PC-3 (cell line): Measurements from ENCODE around the gene DUS1L. TPM values are rescaled to one million over a fixed set of nuclear protein-coding genes. Genes with fewer than 3 reads are reported as not detected.

Experiments used
- ATAC-seq: fragments of 200-7000 bp; cut with Tn5 transposase; 2 replicates; pipeline ENCODE4 v1.9.1; 2020; ENCODE audit warnings: mild to moderate bottlenecking, moderate library complexity
- BruUV-seq: library from RNA; stranded (reverse); fragments of 400-500 nt; replicated peaks from 2 replicates; lab custom pipeline; 2021; lab: Mats Ljungman, UMichigan
- CTCF ChIA-PET: fragments of 300-600 bp; sonication (Branson Sonifier 250); formaldehyde crosslinking; loops from one replicate; lab custom pipeline; 2022; ENCODE audit warnings: antibody characterized with exemption; lab: Charles Lee
- POLR2A ChIA-PET: fragments of 300-600 bp; sonication (Branson Sonifier 250); formaldehyde crosslinking; loops from one replicate; lab custom pipeline; 2022; ENCODE audit warnings: antibody characterized with exemption; ENCODE audit not compliant: unreplicated experiment; lab: Charles Lee
- DNase-seq: peaks from one replicate; pipeline ENCODE4 v3.0.0-alpha.2; 2015
- H2AFZ ChIP-seq: fragments of 300-600 bp; sonication (generic); 2 replicates; pipeline ENCODE4 v1.6.0; 2016; ENCODE audit warnings: antibody characterized with exemption, low read length
- H3F3A ChIP-seq: fragments of 300-600 bp; sonication (generic); one replicate; pipeline ENCODE4 v1.6.0; 2017; ENCODE audit warnings: antibody characterized with exemption, low read length, control low read depth, mild to moderate bottlenecking; ENCODE audit not compliant: unreplicated experiment
- H3K27ac ChIP-seq: fragments of 300-600 bp; sonication (generic); 2 replicates; pipeline ENCODE4 v1.5.1; 2016; ENCODE audit warnings: mild to moderate bottlenecking, low read length
- H3K27me3 ChIP-seq: fragments of 300-600 bp; sonication (generic); 2 replicates; pipeline ENCODE4 v1.6.1; 2016; ENCODE audit warnings: low read length, mixed read lengths
- H3K36me3 ChIP-seq: fragments of 300-600 bp; sonication (generic); 2 replicates; pipeline ENCODE4 v1.6.1; 2016; ENCODE audit warnings: low read depth, mixed run types, low read length, mixed read lengths
- H3K4me1 ChIP-seq: fragments of 300-600 bp; sonication (generic); 2 replicates; pipeline ENCODE4 v1.5.1; 2016; ENCODE audit warnings: low read length; ENCODE audit not compliant: insufficient read depth
- H3K4me2 ChIP-seq: fragments of 300-600 bp; sonication (generic); 2 replicates; pipeline ENCODE4 v1.6.0; 2016; ENCODE audit warnings: low read length
- H3K4me3 ChIP-seq: fragments of 300-600 bp; sonication (generic); 2 replicates; pipeline ENCODE4 v1.5.1; 2016; ENCODE audit warnings: mild to moderate bottlenecking, low read length, mixed read lengths
- H3K79me2 ChIP-seq: fragments of 300-600 bp; sonication (generic); 2 replicates; pipeline ENCODE4 v1.6.1; 2017; ENCODE audit warnings: low read length, mixed read lengths
- H3K9ac ChIP-seq: fragments of 300-600 bp; sonication (generic); 2 replicates; pipeline ENCODE4 v1.6.0; 2016; ENCODE audit warnings: mild to moderate bottlenecking, low read length
- H3K9me2 ChIP-seq: fragments of 300-600 bp; sonication (generic); replicated peaks from 2 replicates; pipeline ENCODE4 v1.6.1; 2016; ENCODE audit warnings: mixed run types, low read length, mixed read lengths
- H3K9me3 ChIP-seq: fragments of 300-600 bp; sonication (generic); 2 replicates; pipeline ENCODE4 v1.6.1; 2016; ENCODE audit warnings: low read length, mixed read lengths
- H4K20me1 ChIP-seq: fragments of 300-600 bp; sonication (generic); 2 replicates; pipeline ENCODE4 v1.6.1; 2016; ENCODE audit warnings: low read length, mixed read lengths
- CTCF ChIP-seq: fragments of 300-600 bp; sonication (generic); conservative IDR thresholded peaks from 2 replicates; pipeline ENCODE4 v1.5.1; 2017; ENCODE audit warnings: antibody characterized with exemption, low read depth, mild to moderate bottlenecking, low read length
- EZH2 ChIP-seq: fragments of 300-600 bp; sonication (generic); IDR thresholded peaks from one replicate; pipeline ENCODE4 v1.6.1; 2017; ENCODE audit warnings: antibody characterized with exemption, mild to moderate bottlenecking, low read length; ENCODE audit not compliant: unreplicated experiment
- EZH2phosphoT487 ChIP-seq: fragments of 300-600 bp; sonication (generic); IDR thresholded peaks from 2 replicates; pipeline ENCODE4 v1.6.1; 2018; ENCODE audit warnings: mild to moderate bottlenecking, antibody characterized with exemption, low read length, borderline replicate concordance
- intact Hi-C: fragments of 100-400 bp; cut with micrococcal nuclease; formaldehyde crosslinking; loops from 2 replicates; pipeline ENCODE4 v1.9.0; 2023
- total RNA-seq: library from RNA; depleted of rRNA; stranded (reverse); fragments of >200 nt; gene quantifications from 2 replicates; pipeline ENCODE4 v1.2.3, GENCODE V29; 2014

The DUS1L gene
- total RNA-seq, 1 experiment from 2014 or later, result 205 TPM

DNA sequence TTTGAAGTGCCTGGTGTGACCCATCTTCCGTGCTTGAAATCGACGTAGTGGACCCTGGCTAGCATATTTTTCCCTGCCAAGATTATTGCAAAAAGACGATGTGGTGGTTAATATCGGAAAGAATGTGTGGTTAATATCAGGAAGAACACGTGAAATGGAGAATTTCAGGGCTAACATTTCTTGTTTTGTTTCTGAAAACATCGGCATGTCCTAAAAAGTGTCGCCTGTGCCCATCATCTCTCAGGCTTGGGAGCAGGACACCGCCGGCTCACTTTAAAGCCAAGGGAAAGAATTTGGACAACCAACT lies 27.8 kb downstream of the DUS1L start:
- no peaks in the 10 kb centered on the region for H3K9me3 ChIP-seq
- no peaks in the 10 kb centered on the region for H3K27me3 ChIP-seq
- no peak for TF ChIP-seq CTCF
- POLR2A ChIA-PET, result interaction anchor here (0.6 to 1.0 kb wide), 9 partner anchors 14 to 153 kb away, joined by 3 to 5 read pairs (median 4); partner anchors contain the start of genes FASN and MAFG
- H3K4me1 ChIP-seq, result peaks cover 21% of the 10 kb centered on the region
- peak overlapping the region; percentile 93 for H3K4me2 ChIP-seq
- DNase-seq (no peak), ATAC-seq (no peak)
- H3K27ac ChIP-seq, result no peak overlapping the region
- no peaks in the 10 kb centered on the region for H3K9me2 ChIP-seq
- no peaks in the 10 kb centered on the region for H3K36me3 ChIP-seq
- H3K4me3 ChIP-seq, result peak overlapping the region; percentile 86
- CTCF ChIA-PET, result interaction anchor here (0.6 to 1.1 kb wide), 6 partner anchors 8 to 204 kb away, joined by 3 to 10 read pairs (median 3); partner anchors contain the start of genes CENPX, DUS1L and LRRC45
- peaks cover 8% of the 10 kb centered on the region; the same call in 1 of the 2 replicates for H4K20me1 ChIP-seq
- peaks cover 17% of the 10 kb centered on the region for H3K79me2 ChIP-seq
- no peaks in the 10 kb centered on the region for H3F3A ChIP-seq
- peak overlapping the region; percentile 96 for H2AFZ ChIP-seq
- intact Hi-C loops, result loop anchor here (5.0 kb wide), 1 partner anchor 59 kb away; the partner anchor contains the start of gene FASN
- no peak overlapping the region for H3K9ac ChIP-seq
- no TSS peak for BruUV-seq

- Histone ChIP-seq H3K9me2 (no peaks in the 10 kb centered on the region), H3K9me3 (no peaks in the 10 kb centered on the region), H3K79me2 (peaks cover 17% of the 10 kb centered on the region), H3K4me2 (peak within 1 kb of the TSS; percentile 93), H3F3A (no peaks in the 10 kb centered on the region), H4K20me1 (peaks cover 8% of the 10 kb centered on the region; the same call in 1 of the 2 replicates), H3K9ac (peak within 1 kb of the TSS; percentile 75), H3K36me3 (no peaks in the 10 kb centered on the region), H2AFZ (peak within 1 kb of the TSS; percentile 96), H3K27me3 (no peaks in the 10 kb centered on the region), H3K4me1 (peaks cover 22% of the 10 kb centered on the region), H3K27ac (peak within 1 kb of the TSS; percentile 46), H3K4me3 (peak within 1 kb of the TSS; percentile 86)
- CTCF ChIA-PET, result interaction anchor here (0.6 to 1.1 kb wide), 6 partner anchors 8 to 204 kb away, joined by 3 to 10 read pairs (median 3); partner anchors contain the start of genes CENPX, DUS1L and LRRC45
- POLR2A ChIA-PET, result interaction anchor here (0.6 to 1.0 kb wide), 9 partner anchors 15 to 152 kb away, joined by 3 to 5 read pairs (median 4); partner anchors contain the start of genes FASN and MAFG
- no TSS peak for BruUV-seq
- intact Hi-C loops, result loop anchor here (5.0 kb wide), 1 partner anchor 60 kb away; the partner anchor contains the start of gene FASN
- peak; percentile 92 for ATAC-seq
- TF ChIP-seq CTCF, result peak; percentile 73
- no peak for TF ChIP-seq EZH2
- TF ChIP-seq EZH2phosphoT487, result no peak
- DNase-seq, result peak; percentile 95
Observed at GRCh38 chr17:82037092-82037888, 28.3 kb downstream of the DUS1L start, which contains the start of gene DCXR. DCXR (minus strand) TSS chr17:82037697; CDS start chr17:82037682, 15 bp downstream.
